Cardiac fibroblast (primary cell): ENCODE results near the gene NDUFA13.

Source experiments
- DNase-seq, 2 donors: peaks; one replicate each; pipeline versions ENCODE4 v3.0.0 to v3.0.0-alpha.2; 2010; ENCODE audit warnings: low read depth in 2 of 2
- H3K4me3 ChIP-seq, 2 donors: replicated peaks in 1 of 2; 1 replicate in 1 of 2; 2 replicates in 1 of 2; pipeline ENCODE4 v1.5.1; 2011; ENCODE audit warnings: low read depth in 2 of 2, low read length in 2 of 2, mild to moderate bottlenecking in 2 of 2, moderate library complexity in 1 of 2
- TF ChIP-seq, protein P1 (sequence below): IDR thresholded peaks from one replicate; pipeline ENCODE4 v1.5.1; 2011; ENCODE audit warnings: low read depth, mild to moderate bottlenecking, low read length, inconsistent platforms

Gene NDUFA13

DNA sequence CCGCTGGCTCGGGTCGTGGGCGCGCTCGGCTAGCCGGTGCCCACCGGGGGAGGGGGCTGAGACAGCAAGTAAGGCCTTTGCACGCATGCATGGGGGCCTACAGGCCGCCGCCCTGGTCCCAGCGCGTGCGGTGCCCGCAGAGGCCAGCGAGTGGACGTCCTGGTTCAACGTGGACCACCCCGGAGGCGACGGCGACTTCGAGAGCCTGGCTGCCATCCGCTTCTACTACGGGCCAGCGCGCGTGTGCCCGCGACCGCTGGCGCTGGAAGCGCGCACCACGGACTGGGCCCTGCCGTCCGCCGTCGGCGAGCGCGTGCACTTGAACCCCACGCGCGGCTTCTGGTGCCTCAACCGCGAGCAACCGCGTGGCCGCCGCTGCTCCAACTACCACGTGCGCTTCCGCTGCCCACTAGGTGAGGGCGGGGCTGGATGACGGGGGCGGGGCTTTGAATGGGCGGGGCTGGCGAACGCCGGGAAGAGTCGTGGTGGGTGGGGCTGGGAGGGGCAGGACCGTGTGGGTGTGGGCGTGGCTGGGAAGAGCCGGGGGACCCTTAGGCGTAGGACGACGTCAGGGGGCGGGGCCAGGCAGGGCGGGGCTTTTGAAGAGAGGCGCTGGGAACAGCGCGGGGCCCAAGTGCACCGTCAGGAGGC lies 24.2 kb downstream of the NDUFA13 start:
- no peak overlapping the region for H3K4me3 ChIP-seq
- DNase-seq: peak; percentile 50 to 67
- TF ChIP-seq, protein P1, sequence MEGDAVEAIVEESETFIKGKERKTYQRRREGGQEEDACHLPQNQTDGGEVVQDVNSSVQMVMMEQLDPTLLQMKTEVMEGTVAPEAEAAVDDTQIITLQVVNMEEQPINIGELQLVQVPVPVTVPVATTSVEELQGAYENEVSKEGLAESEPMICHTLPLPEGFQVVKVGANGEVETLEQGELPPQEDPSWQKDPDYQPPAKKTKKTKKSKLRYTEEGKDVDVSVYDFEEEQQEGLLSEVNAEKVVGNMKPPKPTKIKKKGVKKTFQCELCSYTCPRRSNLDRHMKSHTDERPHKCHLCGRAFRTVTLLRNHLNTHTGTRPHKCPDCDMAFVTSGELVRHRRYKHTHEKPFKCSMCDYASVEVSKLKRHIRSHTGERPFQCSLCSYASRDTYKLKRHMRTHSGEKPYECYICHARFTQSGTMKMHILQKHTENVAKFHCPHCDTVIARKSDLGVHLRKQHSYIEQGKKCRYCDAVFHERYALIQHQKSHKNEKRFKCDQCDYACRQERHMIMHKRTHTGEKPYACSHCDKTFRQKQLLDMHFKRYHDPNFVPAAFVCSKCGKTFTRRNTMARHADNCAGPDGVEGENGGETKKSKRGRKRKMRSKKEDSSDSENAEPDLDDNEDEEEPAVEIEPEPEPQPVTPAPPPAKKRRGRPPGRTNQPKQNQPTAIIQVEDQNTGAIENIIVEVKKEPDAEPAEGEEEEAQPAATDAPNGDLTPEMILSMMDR: no peak

DNA sequence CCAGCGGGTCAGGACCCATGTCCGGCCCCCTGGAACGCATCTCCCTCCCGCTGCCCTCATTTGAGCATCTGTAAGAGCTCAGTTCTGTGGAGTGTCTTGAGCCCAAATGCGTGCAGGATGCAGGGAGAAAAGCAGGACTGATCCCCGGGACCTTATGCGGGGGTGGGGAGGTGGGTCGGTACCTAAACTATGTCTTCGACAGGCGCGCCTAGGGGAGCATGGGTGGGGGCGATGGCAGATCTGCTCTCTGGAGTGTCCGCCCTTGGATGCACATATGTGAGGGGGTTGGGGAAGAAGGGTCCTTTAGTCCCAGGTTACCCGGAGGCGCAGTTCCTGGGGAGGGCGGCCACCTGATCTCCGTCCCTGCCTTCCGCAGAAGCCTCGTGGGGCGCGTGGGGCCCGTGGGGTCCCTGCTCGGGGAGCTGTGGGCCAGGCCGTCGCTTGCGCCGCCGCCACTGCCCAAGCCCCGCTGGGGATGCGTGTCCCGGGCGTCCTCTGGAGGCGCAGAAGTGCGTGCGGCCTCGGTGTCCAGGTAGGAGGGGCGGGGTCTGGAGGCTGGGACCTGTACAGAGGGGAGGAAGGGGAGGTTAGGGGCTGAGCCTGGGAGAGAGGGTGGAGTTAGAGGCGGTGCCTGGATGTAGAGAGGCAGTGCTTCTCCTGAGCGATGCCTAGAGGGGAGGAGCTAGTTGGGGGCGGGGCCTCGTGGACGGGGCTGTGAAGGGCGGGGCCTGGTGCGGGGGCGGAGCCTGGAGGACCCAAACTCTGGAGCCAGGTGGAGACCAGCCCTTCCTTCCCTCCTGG lies 24.9 kb downstream of the NDUFA13 start:
- no peak overlapping the region for H3K4me3 ChIP-seq
- DNase-seq: peak; percentile 19 to 37

DNA sequence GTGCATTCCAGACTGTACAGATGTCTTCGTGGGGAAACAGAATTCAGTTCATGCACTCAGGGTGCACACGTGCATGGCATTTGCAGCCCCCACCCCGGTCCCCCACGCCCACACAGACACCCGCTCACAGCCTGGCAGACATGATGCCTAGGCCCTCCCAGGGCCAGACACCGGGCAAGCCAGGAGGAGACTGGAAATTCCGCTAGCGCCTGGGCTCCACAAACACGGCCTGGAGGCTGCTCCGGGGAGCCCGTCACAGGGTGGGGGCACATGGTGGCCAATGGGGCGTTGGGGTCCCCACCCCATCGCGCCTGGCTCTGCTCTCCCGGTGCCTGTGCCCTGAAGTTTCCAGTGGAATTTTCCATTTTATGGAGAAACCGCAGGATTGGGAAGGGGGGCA lies 25.6 kb downstream of the NDUFA13 start:
- no peak overlapping the region for H3K4me3 ChIP-seq
- no peak for DNase-seq
- TF ChIP-seq, protein P1: no peak

More for the DNA sequence above, 24.9 kb downstream of the NDUFA13 start:
- TF ChIP-seq, protein P1: no peak

DNA sequence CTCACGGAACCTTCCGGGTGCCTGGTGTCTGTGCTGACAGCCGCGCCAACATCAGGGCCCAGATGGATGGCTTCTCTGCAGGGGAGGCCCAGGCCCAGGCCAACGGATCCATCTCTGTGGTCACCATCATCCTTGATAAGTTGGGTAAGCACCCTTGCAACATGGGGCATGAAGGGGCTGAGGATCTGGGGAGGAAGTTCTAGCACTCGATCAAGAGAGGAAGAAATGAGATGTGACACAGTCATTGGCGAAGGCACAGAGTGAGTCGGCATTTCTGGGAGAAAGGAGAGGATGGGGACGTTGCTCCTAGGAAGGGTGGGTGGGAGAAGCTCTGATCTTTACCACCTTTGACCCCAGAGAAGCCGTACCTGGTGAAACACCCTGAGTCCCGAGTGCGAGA lies 26.5 kb downstream of the NDUFA13 start:
- TF ChIP-seq, protein P1: no peak
- H3K4me3 ChIP-seq: no peak overlapping the region
- no peak for DNase-seq

DNA sequence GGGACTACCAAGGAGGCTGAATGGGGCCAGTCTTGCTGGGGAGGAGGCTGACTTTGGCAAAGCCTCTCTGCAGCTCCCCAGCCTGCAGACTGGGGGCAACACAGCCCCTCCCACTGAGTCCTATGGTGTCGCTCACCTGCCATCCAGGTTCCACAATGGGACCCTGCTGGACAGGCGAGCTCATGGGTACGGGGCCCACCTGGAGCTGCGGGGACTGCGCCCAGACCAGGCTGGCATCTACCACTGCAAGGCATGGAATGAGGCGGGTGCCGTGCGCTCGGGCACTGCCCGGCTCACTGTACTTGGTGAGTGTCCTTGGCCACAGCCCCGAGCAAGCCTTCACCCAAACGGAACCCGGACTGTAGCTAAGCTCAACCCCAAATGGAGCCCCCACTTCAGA lies 27.1 kb downstream of the NDUFA13 start:
- TF ChIP-seq, protein P1: no peak
- DNase-seq: no peak
- H3K4me3 ChIP-seq: no peak overlapping the region

DNA sequence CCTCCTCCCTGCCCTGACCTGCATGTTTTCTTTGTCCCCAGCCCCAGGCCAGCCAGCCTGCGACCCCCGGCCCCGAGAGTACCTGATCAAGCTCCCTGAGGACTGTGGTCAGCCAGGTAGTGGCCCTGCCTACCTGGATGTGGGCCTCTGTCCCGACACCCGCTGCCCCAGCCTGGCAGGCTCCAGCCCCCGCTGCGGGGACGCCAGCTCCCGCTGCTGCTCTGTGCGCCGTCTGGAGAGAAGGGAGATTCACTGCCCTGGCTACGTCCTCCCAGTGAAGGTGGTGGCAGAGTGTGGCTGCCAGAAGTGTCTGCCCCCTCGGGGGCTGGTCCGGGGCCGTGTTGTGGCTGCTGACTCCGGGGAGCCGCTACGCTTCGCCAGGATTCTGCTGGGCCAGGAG lies 27.6 kb downstream of the NDUFA13 start:
- DNase-seq: no peak
- H3K4me3 ChIP-seq: no peak overlapping the region

More for the DNA sequence above, 27.6 kb downstream of the NDUFA13 start:
- TF ChIP-seq, protein P1: no peak
